ENCODE results near the gene HSD17B4.
"Not testable (repeated sequence)": the region's sequence is repeated elsewhere in the genome, so short reads cannot be mapped to it uniquely, and the experiment has no call there.

The HSD17B4 gene

GRCh38 chr5:119484884-119485283, 32.6 kb downstream of the HSD17B4 start:
- no peak for ATAC-seq

- ATAC-seq, result no peak
Observed at GRCh38 chr5:119501671-119502179, 49.4 kb downstream of the HSD17B4 start.

- ATAC-seq, result not testable (repeated sequence)
Observed at GRCh38 chr5:119503939-119504338, 51.6 kb downstream of the HSD17B4 start.

- ATAC-seq, result no peak
Observed at GRCh38 chr5:119512277-119512676, 60.0 kb downstream of the HSD17B4 start.

GRCh38 chr5:119515192-119515591, 62.9 kb downstream of the HSD17B4 start:
- no peak for ATAC-seq

GRCh38 chr5:119517115-119517514, 64.8 kb downstream of the HSD17B4 start:
- ATAC-seq, result not testable (repeated sequence)

- no peak for ATAC-seq
Observed at GRCh38 chr5:119521232-119521631, 68.9 kb downstream of the HSD17B4 start.

- no peak for ATAC-seq
Observed at GRCh38 chr5:119522841-119523240, 70.5 kb downstream of the HSD17B4 start.

GRCh38 chr5:119524485-119524884, 72.2 kb downstream of the HSD17B4 start:
- no peak for ATAC-seq

GRCh38 chr5:119527351-119527750, 75.1 kb downstream of the HSD17B4 start:
- ATAC-seq, result no peak

- ATAC-seq, result no peak
Observed at GRCh38 chr5:119529811-119530210, 77.5 kb downstream of the HSD17B4 start.

GRCh38 chr5:119532637-119533036, 80.3 kb downstream of the HSD17B4 start:
- ATAC-seq, result no peak

GRCh38 chr5:119537704-119538103, 85.4 kb downstream of the HSD17B4 start:
- ATAC-seq, result peak; percentile 64 to 71

GRCh38 chr5:119541716-119542115, 89.4 kb downstream of the HSD17B4 start:
- no peak for ATAC-seq

GRCh38 chr5:119551819-119552218, 99.5 kb downstream of the HSD17B4 start:
- ATAC-seq, result no peak

GRCh38 chr5:119554597-119554996, 102.3 kb downstream of the HSD17B4 start:
- no peak for ATAC-seq

- ATAC-seq, result no peak
Observed at GRCh38 chr5:119570910-119571309, 118.6 kb downstream of the HSD17B4 start.

- no peak for ATAC-seq
Observed at GRCh38 chr5:119578937-119579336, 126.6 kb downstream of the HSD17B4 start.

GRCh38 chr5:119582987-119583386, 130.7 kb downstream of the HSD17B4 start:
- ATAC-seq, result no peak

GRCh38 chr5:119583684-119584083, 131.4 kb downstream of the HSD17B4 start:
- no peak for ATAC-seq

All from activated CD4-positive, CD25-positive, alpha-beta regulatory T cell treated with anti-CD3 and anti-CD28 coated beads, Interleukin-2, amount 50 U/mL, for 24 hours (primary cell).